Fibroblast of skin of left quadriceps (primary cell): ENCODE data around the gene ATRX.
"Not testable (repeated sequence)": the region's sequence is repeated elsewhere in the genome, so short reads cannot be mapped to it uniquely, and the experiment has no call there.

ENCODE experiments used
- DNase-seq, 2 experiments: peaks; one replicate each; pipeline ENCODE4 v3.0.0-alpha.2; 2013; ENCODE audit warnings: low read depth in 2 of 2

ATRX gene

DNA sequence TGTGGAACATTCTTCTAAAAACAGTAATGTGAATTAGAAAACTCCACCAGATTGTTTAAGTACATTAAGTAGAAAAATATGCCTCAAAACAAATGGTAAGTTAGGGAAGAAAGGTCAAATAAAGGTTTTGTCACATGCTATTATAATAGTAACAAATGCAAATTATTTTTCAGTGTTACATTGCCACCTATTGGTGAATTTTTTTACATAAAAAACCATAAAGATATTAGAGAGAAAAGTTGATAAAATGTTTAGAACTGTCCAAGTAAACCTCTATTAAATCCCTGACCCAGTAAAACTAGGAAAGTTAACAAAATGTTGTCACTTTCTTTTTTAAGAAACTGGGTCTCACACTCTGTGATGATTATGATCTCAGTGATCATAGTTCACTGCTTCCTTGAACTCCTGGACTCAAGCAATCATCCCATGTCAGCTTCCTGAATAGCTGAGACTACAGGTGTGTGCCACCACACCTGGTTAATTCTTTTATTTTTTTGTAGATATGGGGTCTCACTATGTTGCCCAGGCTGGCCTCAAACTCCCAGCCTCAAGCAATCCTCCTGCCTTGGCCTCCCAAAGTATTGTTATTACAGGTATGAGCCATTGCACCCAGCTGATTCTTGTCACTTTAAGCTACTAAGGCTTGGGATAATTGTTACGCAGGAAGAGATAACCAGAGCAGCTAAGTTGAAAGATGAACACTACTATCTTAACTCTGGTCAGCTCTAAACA lies 157.6 kb downstream of the ATRX start:
- DNase-seq: no peak

DNA sequence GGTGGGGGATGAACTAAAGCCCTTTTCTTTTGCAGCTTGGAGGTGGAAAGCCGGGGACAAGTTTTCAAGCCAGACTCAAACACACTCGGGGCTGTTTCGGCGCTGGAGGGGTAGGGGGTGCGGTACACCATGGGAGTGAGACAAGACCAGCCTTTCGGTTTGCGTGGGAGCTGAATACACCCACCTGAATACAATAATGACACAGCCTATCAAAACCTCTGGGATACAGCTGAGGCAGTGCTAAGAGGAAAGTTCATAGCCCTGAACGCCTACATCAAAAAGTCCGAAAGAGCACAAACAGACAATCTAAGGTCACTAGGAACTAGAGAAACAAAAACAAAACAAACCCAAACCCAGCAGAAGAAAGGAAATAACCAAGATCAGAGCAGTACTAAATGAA lies 163.3 kb downstream of the ATRX start:
- no peak for DNase-seq

DNA sequence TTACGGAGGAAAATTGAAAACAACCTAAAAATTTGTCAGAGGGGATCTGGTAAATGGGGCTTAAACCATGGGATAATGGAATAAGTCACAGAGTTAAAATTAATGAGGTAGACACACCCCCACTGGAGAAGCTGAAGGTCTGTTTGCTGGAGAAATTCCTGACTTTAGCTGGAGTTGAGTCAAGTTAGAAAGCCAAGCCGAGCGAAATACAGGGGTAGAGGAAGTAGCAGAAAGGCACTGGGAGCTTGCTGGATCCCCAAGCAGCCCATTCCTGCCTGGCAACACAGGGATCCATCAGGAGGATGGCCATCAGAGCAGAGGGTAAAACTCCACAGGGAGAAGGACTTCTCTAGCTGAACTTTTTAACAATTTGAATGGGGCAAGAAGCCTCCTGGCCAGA lies 163.8 kb downstream of the ATRX start:
- DNase-seq: no peak

DNA sequence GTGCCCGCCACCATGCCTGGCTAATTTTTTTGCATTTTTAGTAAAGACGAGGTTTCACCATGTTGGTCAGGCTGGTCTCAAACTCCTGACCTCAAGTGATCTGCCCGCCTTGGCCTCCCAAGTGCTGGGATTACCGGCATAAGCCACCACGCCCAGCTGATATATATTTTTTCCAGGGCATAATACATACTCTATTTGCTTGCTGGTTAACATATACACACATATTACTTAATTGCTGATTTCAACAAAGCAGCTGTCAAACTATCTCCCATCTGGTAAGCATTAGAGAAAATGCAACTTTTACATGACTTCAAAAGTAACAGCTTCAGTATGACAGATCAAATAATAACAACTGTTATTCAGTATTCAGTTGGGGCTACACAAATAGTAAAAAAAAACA lies 164.6 kb downstream of the ATRX start:
- DNase-seq: not testable (repeated sequence)

DNA sequence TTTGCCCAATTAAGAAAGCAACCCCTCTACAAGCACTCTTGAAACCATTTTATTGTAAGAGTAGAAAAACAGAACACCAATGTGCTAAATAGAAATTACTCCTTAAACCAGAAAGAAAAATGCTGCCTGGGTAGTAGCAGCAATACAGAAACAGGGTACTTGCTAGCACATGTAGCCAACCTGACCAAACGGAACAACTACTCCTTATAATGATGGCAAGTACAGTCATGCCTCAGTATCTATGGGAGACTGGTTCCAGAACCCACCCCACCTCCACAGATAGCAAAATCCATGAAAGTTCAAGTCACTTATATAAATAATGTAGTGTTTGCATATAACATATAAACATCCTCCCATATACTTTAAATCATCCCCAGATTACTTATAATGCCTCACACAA lies 168.8 kb downstream of the ATRX start:
- DNase-seq: no peak

DNA sequence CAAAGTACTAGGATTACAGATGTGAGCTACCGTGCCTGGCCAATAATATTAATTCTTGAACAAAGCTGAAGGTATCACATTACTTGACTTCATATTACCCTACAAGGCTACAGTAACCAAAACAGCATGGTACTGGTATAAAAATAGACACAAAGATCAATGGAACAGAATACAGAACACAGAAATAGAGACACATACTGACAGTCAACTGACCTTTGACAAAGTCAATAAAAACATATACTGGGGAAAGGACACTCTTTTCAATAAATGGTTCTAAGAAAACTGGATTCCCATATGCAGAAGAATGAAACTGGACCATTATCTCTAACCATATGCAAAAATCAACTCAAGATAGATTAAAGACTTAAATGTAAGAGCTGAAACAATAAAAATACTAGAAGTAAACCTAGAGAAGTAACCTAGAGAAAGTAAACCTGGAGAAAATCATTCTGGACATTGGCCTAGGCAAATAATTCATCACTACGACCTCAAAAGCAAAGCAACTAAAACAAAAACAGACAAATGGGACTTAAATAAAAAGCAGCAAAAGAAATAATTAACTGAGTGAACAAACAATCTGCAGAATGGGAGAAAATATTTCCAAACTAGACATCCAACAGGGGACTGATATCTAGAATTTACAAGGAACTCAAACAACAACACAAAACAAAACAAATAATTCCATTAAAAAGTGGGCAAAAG lies 182.2 kb downstream of the ATRX start:
- no peak for DNase-seq

DNA sequence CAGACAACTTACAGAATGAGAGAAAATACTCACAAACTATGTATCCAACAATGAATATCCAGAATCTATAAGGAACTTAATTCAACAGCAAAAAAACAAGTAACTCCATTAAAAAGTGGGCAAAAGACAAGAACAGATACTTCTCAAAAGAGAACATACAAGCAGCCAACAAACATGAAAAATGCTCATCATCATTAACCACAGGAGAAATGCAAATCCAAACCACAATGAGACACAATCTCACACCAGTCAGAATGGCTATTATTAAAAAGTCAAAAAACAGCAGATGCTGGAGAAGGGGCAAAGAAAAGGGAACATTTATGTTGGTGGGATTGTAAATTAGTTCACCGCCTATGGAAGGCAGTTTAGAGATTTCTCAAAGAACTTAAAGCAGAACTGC lies 188.5 kb downstream of the ATRX start:
- no peak for DNase-seq

DNA sequence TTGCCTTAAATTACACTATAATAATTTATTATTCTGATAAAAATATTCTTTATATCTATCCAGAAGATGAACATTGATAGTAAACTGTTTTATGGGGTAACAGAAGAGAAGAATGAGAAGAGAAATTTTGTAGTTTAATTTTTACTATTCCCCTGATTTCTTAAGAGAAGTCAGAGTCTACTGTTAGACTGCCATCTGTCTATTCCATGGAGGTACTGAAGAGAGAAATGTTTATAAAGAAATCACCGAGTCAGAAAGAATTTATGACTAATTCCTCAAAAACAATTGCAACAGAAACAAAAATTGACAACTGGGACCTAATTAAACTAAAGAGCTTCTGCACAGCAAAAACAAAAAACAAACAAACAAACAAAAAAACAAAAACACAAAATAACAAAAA lies 188.9 kb downstream of the ATRX start:
- peak in 1 of 2 experiments; percentile 2 for DNase-seq

DNA sequence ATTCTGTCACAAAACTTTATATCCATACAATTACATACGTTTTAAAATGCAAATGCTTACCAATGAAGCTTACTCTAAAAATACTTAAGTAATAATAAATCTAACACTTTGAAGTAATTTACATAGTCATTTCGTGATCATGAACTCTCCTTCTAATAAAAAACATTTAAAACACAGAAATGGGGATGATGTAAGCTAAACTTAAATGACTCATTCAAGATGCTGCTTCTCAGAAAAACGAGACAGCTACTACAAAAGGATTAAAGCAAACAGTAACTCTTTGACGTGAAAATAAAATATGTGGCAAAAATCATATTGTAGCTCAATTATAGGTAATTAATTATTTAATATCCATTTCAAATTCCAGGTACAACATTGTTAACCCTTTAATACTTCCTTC lies 190.2 kb downstream of the ATRX start:
- DNase-seq: no peak

DNA sequence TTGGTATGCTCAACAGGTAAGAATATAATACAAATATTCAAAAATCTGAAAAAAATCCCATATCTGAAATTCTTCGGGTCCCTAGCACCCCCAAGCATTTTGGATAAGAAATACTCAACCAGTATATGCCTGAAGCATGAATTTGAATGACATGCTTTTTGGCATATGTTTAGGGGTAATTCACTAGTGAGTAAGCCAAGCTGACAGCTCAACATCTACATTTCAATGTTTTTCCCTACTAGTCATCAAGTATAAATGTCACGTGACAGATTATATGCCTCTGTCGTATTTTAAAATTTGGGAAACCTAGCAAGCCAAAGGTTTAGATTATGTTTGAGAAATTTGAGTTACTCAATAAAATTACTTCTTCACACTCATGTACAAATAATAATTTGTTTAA lies 213.7 kb downstream of the ATRX start:
- no peak for DNase-seq

DNA sequence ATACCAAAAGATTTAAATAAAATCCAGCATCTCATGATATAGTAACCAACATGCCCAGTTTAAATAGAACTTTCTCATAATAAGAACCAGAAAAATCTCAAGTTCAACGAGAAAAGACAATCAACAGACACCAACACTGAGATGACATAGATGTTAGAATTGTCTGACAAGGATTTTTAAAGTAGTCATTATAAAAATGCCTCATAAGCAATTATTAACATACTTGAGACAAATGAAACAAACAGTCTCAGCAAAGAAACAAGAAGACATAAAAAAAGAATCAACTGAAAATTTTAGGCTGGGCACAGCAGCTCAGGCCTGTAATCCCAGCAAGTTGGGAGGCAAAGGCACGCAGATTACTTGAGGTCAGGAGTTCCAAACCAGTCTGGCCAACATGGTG lies 220.7 kb downstream of the ATRX start:
- DNase-seq: no peak

DNA sequence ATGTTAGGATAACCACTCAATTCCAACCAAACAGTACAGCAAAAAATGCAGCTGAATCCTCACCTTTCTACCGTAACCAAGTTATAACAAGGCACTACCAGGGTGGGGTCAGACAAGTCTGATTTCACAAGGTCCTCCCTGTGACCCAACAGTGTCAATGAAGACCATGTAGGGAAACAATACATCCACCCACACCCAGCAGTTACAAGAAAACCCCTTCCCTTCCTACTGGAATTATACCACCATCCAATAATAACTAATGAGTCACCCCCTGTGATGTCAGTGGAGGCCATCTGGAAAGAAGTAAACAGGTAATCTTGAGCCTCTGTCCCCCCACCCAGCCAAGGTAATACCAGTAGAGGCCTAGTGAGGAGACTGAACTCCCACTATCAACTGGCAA lies 221.2 kb downstream of the ATRX start:
- no peak for DNase-seq

DNA sequence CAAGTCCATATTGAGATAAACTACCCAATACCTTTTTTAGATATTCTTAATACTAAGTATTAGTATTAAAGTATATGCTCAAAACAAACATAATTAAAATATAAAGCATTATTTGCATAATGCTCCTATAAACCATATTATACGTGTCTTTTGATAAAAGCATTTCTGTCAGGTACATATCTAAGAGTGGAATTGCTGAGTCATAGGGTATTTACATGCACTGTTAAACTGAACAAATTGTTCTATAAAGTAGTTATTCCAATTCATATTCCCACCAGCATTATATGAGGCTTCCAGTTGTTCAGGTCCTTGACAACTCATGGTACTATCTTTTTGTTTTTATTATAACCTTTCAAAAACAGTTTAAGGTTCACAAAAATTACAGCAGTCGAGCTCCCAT lies 224.6 kb downstream of the ATRX start:
- no peak for DNase-seq

DNA sequence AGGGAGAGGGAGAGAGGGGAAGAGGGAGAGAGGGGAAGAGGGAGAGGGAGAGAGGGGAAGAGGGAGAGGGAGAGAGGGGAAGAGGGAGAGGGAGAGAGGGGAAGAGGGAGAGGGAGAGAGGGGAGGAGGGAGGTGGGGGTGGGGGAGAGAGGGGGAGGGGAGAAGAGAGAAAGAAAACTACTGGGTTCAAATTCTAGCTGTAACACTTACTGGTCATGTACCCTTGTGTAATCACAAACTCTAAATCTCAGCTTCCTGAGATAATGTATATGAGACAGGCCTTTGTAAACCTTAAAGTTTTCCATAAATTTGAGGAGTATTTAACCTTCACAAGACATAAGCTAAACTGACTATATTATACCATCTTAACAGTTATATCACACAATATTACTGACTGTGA lies 229.7 kb downstream of the ATRX start:
- DNase-seq: no peak

DNA sequence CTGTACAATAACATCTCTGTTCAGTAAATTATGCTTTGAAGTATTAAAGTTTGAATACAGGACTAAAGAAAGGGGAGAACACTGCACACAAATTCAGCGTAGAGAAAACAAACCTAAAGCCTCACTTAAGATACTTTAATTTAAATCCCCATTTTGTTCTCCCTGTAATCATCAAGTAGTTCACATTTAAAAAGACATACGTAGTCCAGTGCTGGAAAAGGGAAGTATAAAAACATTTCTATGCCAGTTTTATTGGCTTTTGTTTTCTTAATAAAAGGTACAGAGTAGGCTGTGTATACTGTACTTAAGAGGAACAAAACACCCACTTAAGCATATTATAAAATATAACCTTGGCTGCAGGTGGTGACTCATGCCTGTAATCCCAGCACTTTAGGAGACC lies 237.3 kb downstream of the ATRX start:
- DNase-seq: no peak

DNA sequence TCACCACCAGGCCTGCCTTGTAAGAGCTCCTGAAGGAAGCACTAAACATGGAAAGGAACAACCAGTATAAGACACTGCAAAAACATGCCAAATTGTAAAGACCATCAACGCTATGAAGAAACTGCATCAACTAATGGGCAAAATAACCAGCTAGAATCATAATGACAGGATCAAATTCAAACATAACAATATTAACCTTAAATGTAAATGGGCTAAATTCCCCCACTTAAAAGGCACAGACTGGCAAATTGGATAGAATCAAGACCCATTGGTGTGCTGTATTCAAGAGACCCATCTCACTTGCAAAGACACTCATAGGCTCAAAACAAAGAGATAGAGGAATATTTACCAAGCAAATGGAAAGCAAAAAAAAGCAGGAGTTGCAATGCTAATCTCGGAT lies 246.2 kb downstream of the ATRX start:
- DNase-seq: not testable (repeated sequence)

DNA sequence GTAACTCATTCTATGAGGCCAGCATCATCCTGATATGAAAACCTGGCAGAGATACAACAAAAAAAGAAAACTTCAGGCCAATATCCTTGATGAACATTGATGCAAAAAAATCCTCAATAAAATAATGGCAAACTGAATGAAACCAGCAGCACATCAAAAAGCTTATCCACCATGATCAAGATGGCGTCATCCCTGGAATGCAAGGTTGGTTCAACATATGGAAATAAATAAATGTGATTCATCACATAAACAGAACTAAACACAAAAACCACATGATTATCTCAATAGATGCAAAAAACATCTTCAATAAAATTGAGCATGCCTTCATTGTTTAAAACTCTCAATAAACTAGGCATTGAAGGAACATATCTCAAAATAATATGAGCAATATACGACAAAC lies 254.8 kb downstream of the ATRX start:
- DNase-seq: not testable (repeated sequence)

DNA sequence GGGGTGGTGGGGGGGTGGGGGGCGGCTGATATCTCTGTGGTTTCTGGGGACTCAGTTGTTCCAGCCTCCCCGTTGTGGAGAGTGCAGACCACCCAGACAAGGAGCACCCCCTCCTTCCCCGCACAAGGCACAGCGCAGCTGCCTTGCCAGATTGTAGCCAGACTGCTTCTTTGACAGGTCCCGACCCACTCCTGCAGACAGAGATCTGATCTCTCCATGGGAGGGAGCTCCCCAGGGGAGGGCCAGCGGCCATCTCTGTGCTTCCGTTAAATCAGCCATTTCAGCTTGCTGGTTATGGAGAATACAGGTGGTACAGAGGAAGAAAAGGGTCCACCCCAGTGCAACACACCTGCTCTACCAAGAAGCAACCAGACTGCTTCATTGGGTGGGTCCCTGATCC lies 258.0 kb downstream of the ATRX start:
- no peak for DNase-seq

DNA sequence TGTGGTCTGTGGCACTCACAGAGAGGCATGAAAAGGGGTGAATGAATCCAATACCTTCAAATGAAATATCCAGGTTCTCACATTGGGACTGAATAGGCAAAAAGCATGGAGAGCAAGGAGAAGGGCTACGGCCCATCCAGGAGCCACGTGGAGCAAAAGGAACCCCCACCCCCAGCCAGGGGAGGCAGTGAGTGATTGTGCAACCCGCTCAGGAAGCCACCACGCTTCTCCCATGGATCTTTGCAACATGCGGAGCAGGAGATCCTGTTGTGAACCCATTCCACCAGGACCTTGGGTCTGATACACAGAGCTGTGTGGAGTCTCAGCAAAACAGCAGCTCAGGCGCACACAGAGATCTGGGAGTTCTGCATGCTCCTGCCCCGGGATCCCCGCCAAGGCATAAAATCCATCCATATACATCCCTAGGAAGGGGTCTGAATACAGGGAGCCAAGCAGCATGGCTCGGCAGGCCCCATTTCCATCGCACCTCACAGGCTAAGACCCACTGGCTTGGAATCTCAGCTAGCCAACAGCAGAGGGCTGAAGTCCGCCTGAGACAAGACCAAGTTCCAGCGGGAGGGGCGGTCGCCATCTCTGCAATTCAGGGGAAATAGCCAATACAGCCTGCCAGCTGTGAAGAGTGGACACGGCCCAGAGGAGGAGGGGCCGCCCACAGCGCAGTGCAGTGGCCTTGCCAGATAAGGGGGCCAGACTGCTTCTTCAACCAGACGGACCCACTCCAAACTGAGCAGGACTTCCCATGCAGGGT lies 258.6 kb downstream of the ATRX start:
- DNase-seq: no peak

DNA sequence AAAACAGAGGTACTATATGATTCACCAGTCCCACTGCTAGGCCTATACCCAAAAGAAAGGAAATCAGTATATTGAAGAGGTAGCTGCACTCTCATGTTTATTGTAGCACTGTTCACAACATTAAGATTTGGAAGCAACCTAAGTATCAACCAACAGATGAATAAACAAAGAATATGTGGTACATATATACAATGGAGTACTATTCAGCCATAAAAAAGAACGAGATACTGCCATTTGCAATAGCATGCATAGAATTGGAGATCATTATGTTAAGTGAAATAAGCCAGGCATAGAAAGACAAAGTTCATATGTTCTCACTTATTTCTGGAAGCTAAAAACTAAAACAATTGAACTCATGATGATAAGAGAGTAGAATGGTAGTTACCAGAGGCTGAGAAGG lies 266.3 kb downstream of the ATRX start:
- no peak for DNase-seq

DNA sequence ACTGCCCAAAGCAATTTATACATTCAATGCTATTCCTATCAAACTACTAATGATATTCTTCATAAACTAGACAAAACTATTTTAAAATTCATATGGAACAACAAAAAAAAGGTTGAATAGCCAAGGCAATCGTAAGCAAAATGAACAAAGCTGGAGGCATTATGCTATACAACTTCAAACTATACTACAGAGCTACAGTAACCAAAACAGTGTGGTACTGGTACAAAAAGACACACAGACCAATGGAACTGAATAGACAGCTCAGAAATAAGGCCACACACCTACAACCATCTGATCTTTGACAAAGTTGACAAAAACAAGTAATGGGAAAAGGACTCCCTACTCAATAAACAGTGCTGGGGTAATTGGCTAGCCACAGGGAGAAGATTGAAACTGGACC lies 271.8 kb downstream of the ATRX start:
- DNase-seq: no peak

DNA sequence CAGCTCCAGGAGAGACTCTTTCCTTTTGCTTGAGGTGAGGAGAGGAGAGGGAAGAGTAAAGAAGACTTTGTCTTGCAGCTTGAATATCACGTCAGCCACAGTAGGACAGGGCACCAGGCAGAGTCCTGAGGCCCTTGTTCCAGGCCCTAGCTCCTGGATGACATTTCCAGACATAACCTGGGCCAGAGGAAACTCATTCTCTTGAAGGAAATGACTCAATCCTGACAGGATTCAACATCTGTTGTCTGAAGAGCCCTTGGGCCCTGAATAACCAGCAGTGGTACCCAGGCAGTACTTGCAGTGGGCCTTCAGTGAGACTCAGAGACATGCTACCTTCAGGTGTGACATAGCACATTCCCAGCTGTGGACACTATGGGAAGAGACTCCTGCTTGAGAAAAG lies 276.0 kb downstream of the ATRX start:
- no peak for DNase-seq

DNA sequence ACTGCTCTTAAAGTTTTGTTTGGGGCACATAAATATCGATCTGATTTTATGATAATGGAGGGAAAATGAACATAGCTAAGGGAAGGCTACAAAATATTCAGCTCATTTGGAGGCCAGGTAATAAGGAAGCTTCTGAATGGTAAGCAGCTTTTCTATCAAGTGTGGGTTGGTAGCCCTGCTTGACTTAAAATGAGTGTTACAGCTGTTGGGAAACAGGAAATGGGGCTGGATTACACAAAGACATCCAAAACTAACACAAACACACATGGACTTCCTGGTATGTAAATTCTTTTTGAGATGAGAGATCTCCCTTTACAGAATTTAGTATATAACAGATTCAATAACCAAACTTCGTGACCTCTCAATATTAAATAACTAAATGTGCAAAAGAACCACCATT lies 280.8 kb downstream of the ATRX start:
- DNase-seq: no peak
